Measurements from ENCODE around the gene MYO7B.

MYO7B gene

GRCh38 chr2:127559454-127559853, 24.0 kb downstream of the MYO7B start:
- H3K23ac ChIP-seq (ENCODE audit: low read length): no peak overlapping the region
- no peaks in the 10 kb centered on the region for H3K4me1 ChIP-seq (ENCODE audit: control insufficient read depth, low read depth, low read length)
- H3K56ac ChIP-seq (ENCODE audit: low read length): no peak overlapping the region
- H4K8ac ChIP-seq (ENCODE audit: low read depth, low read length): no peak overlapping the region
- H3K36me3 ChIP-seq (ENCODE audit: control insufficient read depth, insufficient read depth, low read length): no peaks in the 10 kb centered on the region
- no peak overlapping the region for H3K4me2 ChIP-seq (ENCODE audit: low read length)
- H3K79me1 ChIP-seq (ENCODE audit: low read length): no peaks in the 10 kb centered on the region
- H2AK5ac ChIP-seq (ENCODE audit: low read length): no peak overlapping the region
- no peaks in the 10 kb centered on the region for H3K79me2 ChIP-seq (ENCODE audit: control insufficient read depth, insufficient read depth, low read length)
- no peak overlapping the region for H3K4ac ChIP-seq (ENCODE audit: low read depth, low read length)
- no CpG with 5 or more reads among the region's 5 CpGs for WGBS (ENCODE audit: extremely low coverage, insufficient coverage, low lambda C conversion rate)
- H2BK15ac ChIP-seq (replicated peaks; ENCODE audit: low read depth): no peak overlapping the region
- H3K18ac ChIP-seq (ENCODE audit: low read length): no peak overlapping the region
- DNase-seq: no peak
- H3K4me3 ChIP-seq (ENCODE audit: low read length): no peak overlapping the region
- H2BK5ac ChIP-seq (ENCODE audit: low read length): no peak overlapping the region
- H3K27me3 ChIP-seq (ENCODE audit: insufficient read depth, low read length, poor library complexity): no peaks in the 10 kb centered on the region
- H3K27ac ChIP-seq (ENCODE audit: low read depth, low read length): no peak overlapping the region
- no peak overlapping the region for H2BK120ac ChIP-seq (ENCODE audit: low read depth, low read length)
- no peak overlapping the region for H4K5ac ChIP-seq (ENCODE audit: low read length)
- no peak overlapping the region for H3K9ac ChIP-seq (ENCODE audit: low read length)

- Histone ChIP-seq H4K8ac (ENCODE audit: low read depth, low read length) (no peak overlapping the region), H3K18ac (ENCODE audit: low read length) (no peak overlapping the region), H3K4me3 (ENCODE audit: low read length) (no peak overlapping the region), H3K27ac (ENCODE audit: low read depth, low read length) (no peak overlapping the region), H3K4me2 (ENCODE audit: low read length) (no peak overlapping the region), H3K56ac (ENCODE audit: low read length) (peak overlapping the region; percentile 10), H3K79me1 (ENCODE audit: low read length) (no peaks in the 10 kb centered on the region), H3K9ac (ENCODE audit: low read length) (no peak overlapping the region), H3K4ac (ENCODE audit: low read depth, low read length) (no peak overlapping the region), H3K36me3 (ENCODE audit: control insufficient read depth, insufficient read depth, low read length) (no peaks in the 10 kb centered on the region), H3K4me1 (ENCODE audit: control insufficient read depth, low read depth, low read length) (no peaks in the 10 kb centered on the region), H2AK5ac (ENCODE audit: low read length) (no peak overlapping the region), H3K79me2 (ENCODE audit: control insufficient read depth, insufficient read depth, low read length) (no peaks in the 10 kb centered on the region), H4K5ac (ENCODE audit: low read length) (no peak overlapping the region), H2BK15ac (replicated peaks; ENCODE audit: low read depth) (no peak overlapping the region), H2BK5ac (ENCODE audit: low read length) (no peak overlapping the region), H3K23ac (ENCODE audit: low read length) (no peak overlapping the region), H3K27me3 (ENCODE audit: insufficient read depth, low read length, poor library complexity) (no peaks in the 10 kb centered on the region), H2BK120ac (ENCODE audit: low read depth, low read length) (no peak overlapping the region)
- no CpG with 5 or more reads among the region's 13 CpGs for WGBS (ENCODE audit: extremely low coverage, insufficient coverage, low lambda C conversion rate)
- DNase-seq: no peak
Measured at GRCh38 chr2:127560201-127560930, 24.9 kb downstream of the MYO7B start.

- no peak for DNase-seq
- H2BK120ac ChIP-seq (ENCODE audit: low read depth, low read length): no peak overlapping the region
- H2BK15ac ChIP-seq (replicated peaks; ENCODE audit: low read depth): no peak overlapping the region
- H3K27me3 ChIP-seq (ENCODE audit: insufficient read depth, low read length, poor library complexity): no peaks in the 10 kb centered on the region
- no peaks in the 10 kb centered on the region for H3K36me3 ChIP-seq (ENCODE audit: control insufficient read depth, insufficient read depth, low read length)
- H3K23ac ChIP-seq (ENCODE audit: low read length): no peak overlapping the region
- WGBS (ENCODE audit: extremely low coverage, insufficient coverage, low lambda C conversion rate): no CpG with 5 or more reads among the region's 5 CpGs
- H3K79me1 ChIP-seq (ENCODE audit: low read length): no peaks in the 10 kb centered on the region
- no peaks in the 10 kb centered on the region for H3K4me1 ChIP-seq (ENCODE audit: control insufficient read depth, low read depth, low read length)
- H3K27ac ChIP-seq (ENCODE audit: low read depth, low read length): no peak overlapping the region
- no peak overlapping the region for H3K18ac ChIP-seq (ENCODE audit: low read length)
- no peak overlapping the region for H3K4me2 ChIP-seq (ENCODE audit: low read length)
- H2AK5ac ChIP-seq (ENCODE audit: low read length): no peak overlapping the region
- H2BK5ac ChIP-seq (ENCODE audit: low read length): no peak overlapping the region
- H3K56ac ChIP-seq (ENCODE audit: low read length): no peak overlapping the region
- H4K8ac ChIP-seq (ENCODE audit: low read depth, low read length): no peak overlapping the region
- H4K5ac ChIP-seq (ENCODE audit: low read length): no peak overlapping the region
- H3K79me2 ChIP-seq (ENCODE audit: control insufficient read depth, insufficient read depth, low read length): no peaks in the 10 kb centered on the region
- no peak overlapping the region for H3K4me3 ChIP-seq (ENCODE audit: low read length)
- H3K9ac ChIP-seq (ENCODE audit: low read length): no peak overlapping the region
- H3K4ac ChIP-seq (ENCODE audit: low read depth, low read length): no peak overlapping the region
Measured at GRCh38 chr2:127560931-127561280, 25.4 kb downstream of the MYO7B start.

GRCh38 chr2:127561371-127561770, 25.9 kb downstream of the MYO7B start:
- no peak overlapping the region for H3K4ac ChIP-seq (ENCODE audit: low read depth, low read length)
- no CpG with 5 or more reads among the region's 8 CpGs for WGBS (ENCODE audit: extremely low coverage, insufficient coverage, low lambda C conversion rate)
- H3K18ac ChIP-seq (ENCODE audit: low read length): no peak overlapping the region
- H3K27ac ChIP-seq (ENCODE audit: low read depth, low read length): no peak overlapping the region
- no peak overlapping the region for H2BK5ac ChIP-seq (ENCODE audit: low read length)
- H3K4me1 ChIP-seq (ENCODE audit: control insufficient read depth, low read depth, low read length): no peaks in the 10 kb centered on the region
- no peaks in the 10 kb centered on the region for H3K27me3 ChIP-seq (ENCODE audit: insufficient read depth, low read length, poor library complexity)
- H2BK15ac ChIP-seq (replicated peaks; ENCODE audit: low read depth): no peak overlapping the region
- no peak overlapping the region for H4K8ac ChIP-seq (ENCODE audit: low read depth, low read length)
- H3K23ac ChIP-seq (ENCODE audit: low read length): no peak overlapping the region
- H2BK120ac ChIP-seq (ENCODE audit: low read depth, low read length): no peak overlapping the region
- H4K5ac ChIP-seq (ENCODE audit: low read length): no peak overlapping the region
- H2AK5ac ChIP-seq (ENCODE audit: low read length): no peak overlapping the region
- H3K4me2 ChIP-seq (ENCODE audit: low read length): no peak overlapping the region
- no peaks in the 10 kb centered on the region for H3K79me1 ChIP-seq (ENCODE audit: low read length)
- H3K9ac ChIP-seq (ENCODE audit: low read length): no peak overlapping the region
- H3K56ac ChIP-seq (ENCODE audit: low read length): no peak overlapping the region
- no peak overlapping the region for H3K4me3 ChIP-seq (ENCODE audit: low read length)
- no peaks in the 10 kb centered on the region for H3K79me2 ChIP-seq (ENCODE audit: control insufficient read depth, insufficient read depth, low read length)
- no peak for DNase-seq
- no peaks in the 10 kb centered on the region for H3K36me3 ChIP-seq (ENCODE audit: control insufficient read depth, insufficient read depth, low read length)

- H3K27ac ChIP-seq (ENCODE audit: low read depth, low read length): no peak overlapping the region
- no peak overlapping the region for H3K4me2 ChIP-seq (ENCODE audit: low read length)
- no peak overlapping the region for H2BK120ac ChIP-seq (ENCODE audit: low read depth, low read length)
- H3K23ac ChIP-seq (ENCODE audit: low read length): no peak overlapping the region
- no peak overlapping the region for H4K8ac ChIP-seq (ENCODE audit: low read depth, low read length)
- no peaks in the 10 kb centered on the region for H3K79me1 ChIP-seq (ENCODE audit: low read length)
- no peak overlapping the region for H2AK5ac ChIP-seq (ENCODE audit: low read length)
- no peak overlapping the region for H3K4ac ChIP-seq (ENCODE audit: low read depth, low read length)
- WGBS (ENCODE audit: extremely low coverage, insufficient coverage, low lambda C conversion rate): no CpG with 5 or more reads among the region's 2 CpGs
- H3K4me3 ChIP-seq (ENCODE audit: low read length): no peak overlapping the region
- H3K9ac ChIP-seq (ENCODE audit: low read length): no peak overlapping the region
- no peaks in the 10 kb centered on the region for H3K79me2 ChIP-seq (ENCODE audit: control insufficient read depth, insufficient read depth, low read length)
- no peak overlapping the region for H3K18ac ChIP-seq (ENCODE audit: low read length)
- no peak overlapping the region for H3K56ac ChIP-seq (ENCODE audit: low read length)
- no peaks in the 10 kb centered on the region for H3K27me3 ChIP-seq (ENCODE audit: insufficient read depth, low read length, poor library complexity)
- no peaks in the 10 kb centered on the region for H3K4me1 ChIP-seq (ENCODE audit: control insufficient read depth, low read depth, low read length)
- no peak overlapping the region for H2BK15ac ChIP-seq (replicated peaks; ENCODE audit: low read depth)
- no peak overlapping the region for H4K5ac ChIP-seq (ENCODE audit: low read length)
- no peak overlapping the region for H2BK5ac ChIP-seq (ENCODE audit: low read length)
- H3K36me3 ChIP-seq (ENCODE audit: control insufficient read depth, insufficient read depth, low read length): no peaks in the 10 kb centered on the region
- no peak for DNase-seq
Measured at GRCh38 chr2:127562936-127563335, 27.5 kb downstream of the MYO7B start.
